H1 (cell line): Measurements from ENCODE around the gene POLR1G. TPM values are rescaled to one million over a fixed set of nuclear protein-coding genes. Genes with fewer than 3 reads are reported as not detected.

ENCODE experiments used
- CTCF ChIA-PET: fragments of 300-600 bp; sonication (Branson Sonifier 250); formaldehyde crosslinking; loops from one replicate; lab custom pipeline; 2021; ENCODE audit not compliant: partially characterized antibody; lab: Charles Lee
- POLR2A ChIA-PET: fragments of 300-600 bp; sonication (Branson Sonifier 250); formaldehyde crosslinking; loops from one replicate; lab custom pipeline; 2021; ENCODE audit warnings: inconsistent platforms; ENCODE audit not compliant: partially characterized antibody; lab: Charles Lee
- DNase-seq, 2 experiments: peaks; one replicate each; pipeline versions ENCODE4 v3.0.0 to v3.0.0-alpha.2; 2010 to 2022; ENCODE audit warnings: low spot score in 2 of 2, low read depth in 1 of 2, mixed read lengths in 1 of 2
- FAIRE-seq: peaks from 2 replicates; lab custom pipeline; 2011; peaks lifted over from hg19 to GRCh38; lab: Jason Lieb, UNC
- H2AFZ ChIP-seq: 2 replicates; pipeline ENCODE4 v1.8.1; 2012; ENCODE audit warnings: low read length, inconsistent platforms
- H2AK5ac ChIP-seq: 2 replicates; pipeline ENCODE4 v1.6.1; 2013; ENCODE audit warnings: low read depth, low read length
- H2BK120ac ChIP-seq: replicated peaks from 2 replicates; pipeline ENCODE3; 2013; ENCODE audit warnings: low read depth, low read length, inconsistent platforms
- H2BK12ac ChIP-seq: 2 replicates; pipeline ENCODE4 v1.6.1; 2013; ENCODE audit warnings: low read depth, low read length
- H2BK15ac ChIP-seq: 2 replicates; pipeline ENCODE4 v1.6.1; 2013; ENCODE audit warnings: low read length
- H2BK20ac ChIP-seq: 2 replicates; pipeline ENCODE4 v1.6.1; 2013; ENCODE audit warnings: low read length
- H2BK5ac ChIP-seq: 2 replicates; pipeline ENCODE4 v1.6.1; 2013; ENCODE audit warnings: low read depth, low read length
- H3K14ac ChIP-seq: 2 replicates; pipeline ENCODE4 v1.6.1; 2013; ENCODE audit warnings: inconsistent platforms; ENCODE audit not compliant: insufficient read length
- H3K18ac ChIP-seq: 2 replicates; pipeline ENCODE4 v1.6.1; 2013; ENCODE audit warnings: low read length; ENCODE audit errors: extremely low read depth
- H3K23ac ChIP-seq: 2 replicates; pipeline ENCODE4 v1.6.1; 2013; ENCODE audit warnings: inconsistent platforms; ENCODE audit not compliant: insufficient read length
- H3K23me2 ChIP-seq: 2 replicates; pipeline ENCODE4 v1.6.1; 2013; ENCODE audit warnings: low read depth, low read length
- H3K27ac ChIP-seq: 2 replicates; pipeline ENCODE4 v1.6.1; 2011; ENCODE audit warnings: low read depth, low read length, inconsistent platforms
- H3K27me3 ChIP-seq, 4 experiments: replicated peaks in 1 of 4; 1 replicate in 1 of 4; 2 replicates in 3 of 4; pipeline versions ENCODE4 v1.6.1 to v1.8.1; 2011 to 2013; ENCODE audit warnings: low read length in 3 of 4, mild to moderate bottlenecking in 3 of 4, inconsistent platforms in 2 of 4, mixed read lengths in 2 of 4, moderate library complexity in 1 of 4; ENCODE audit not compliant: control insufficient read depth in 3 of 4, insufficient read depth in 3 of 4; ENCODE audit errors: extremely low read depth in 1 of 4
- H3K36me3 ChIP-seq, 4 experiments: 2 replicates each; pipeline versions ENCODE4 v1.6.1 to v1.8.1; 2011 to 2013; ENCODE audit warnings: mild to moderate bottlenecking in 4 of 4, low read length in 3 of 4, moderate library complexity in 2 of 4, control low read depth in 1 of 4, inconsistent platforms in 1 of 4; ENCODE audit not compliant: insufficient read depth in 4 of 4, control insufficient read depth in 2 of 4
- H3K4ac ChIP-seq: replicated peaks from 2 replicates; pipeline ENCODE3; 2013; ENCODE audit warnings: low read length, low read depth, mixed read lengths, inconsistent platforms; ENCODE audit not compliant: insufficient read length
- H3K4me1 ChIP-seq, 4 experiments: replicated peaks in 1 of 4; 1 replicate in 1 of 4; 2 replicates in 3 of 4; pipeline versions ENCODE4 v1.6.1 to v1.8.1; 2011 to 2013; ENCODE audit warnings: low read length in 3 of 4, inconsistent platforms in 2 of 4, mixed read lengths in 1 of 4; ENCODE audit not compliant: insufficient read depth in 4 of 4, control insufficient read depth in 3 of 4
- H3K4me2 ChIP-seq, 2 experiments: 2 replicates each; pipeline versions ENCODE4 v1.6.1 to v1.8.1; 2011 to 2013; ENCODE audit warnings: low read depth in 2 of 2, low read length in 2 of 2, control low read depth in 1 of 2, inconsistent platforms in 1 of 2, mild to moderate bottlenecking in 1 of 2; ENCODE audit not compliant: insufficient read depth in 1 of 2
- H3K4me3 ChIP-seq, 4 experiments: fragments of 200-600, 300-600 bp in 1 of 4; sonication (generic), shearing (Covaris generic), sonication (Bioruptor Twin) in 1 of 4; 2 replicates each; pipeline versions ENCODE4 v1.5.1 to v1.8.1; 2011 to 2016; ENCODE audit warnings: low read length in 4 of 4, low read depth in 3 of 4, control low read depth in 2 of 4, inconsistent platforms in 2 of 4, mild to moderate bottlenecking in 2 of 4, mixed read lengths in 1 of 4, moderate library complexity in 1 of 4; ENCODE audit not compliant: insufficient read depth in 2 of 4; ENCODE audit errors: extremely low read depth in 1 of 4
- H3K56ac ChIP-seq: replicated peaks from 2 replicates; pipeline ENCODE3; 2013; ENCODE audit warnings: low read depth, mild to moderate bottlenecking, mixed read lengths, low read length, inconsistent platforms; ENCODE audit not compliant: insufficient read length
- H3K79me1 ChIP-seq: 2 replicates; pipeline ENCODE4 v1.6.1; 2013; ENCODE audit warnings: low read depth, low read length, control low read depth
- H3K79me2 ChIP-seq, 2 experiments: 2 replicates each; pipeline versions ENCODE4 v1.6.1 to v1.8.1; 2012 to 2013; ENCODE audit warnings: low read length in 2 of 2, mild to moderate bottlenecking in 2 of 2, inconsistent platforms in 1 of 2; ENCODE audit not compliant: insufficient read depth in 2 of 2, control insufficient read depth in 1 of 2
- H3K9ac ChIP-seq, 4 experiments: replicated peaks in 1 of 4; 1 replicate in 1 of 4; 2 replicates in 3 of 4; pipeline versions ENCODE4 v1.6.1 to v1.8.1; 2011 to 2013; ENCODE audit warnings: low read depth in 3 of 4, low read length in 3 of 4, control low read depth in 2 of 4, mild to moderate bottlenecking in 2 of 4, moderate library complexity in 2 of 4, inconsistent platforms in 1 of 4; ENCODE audit errors: extremely low read depth in 1 of 4
- H3K9me3 ChIP-seq, 2 experiments: 2 replicates each; pipeline versions ENCODE4 v1.6.1 to v1.8.1; 2012 to 2013; ENCODE audit warnings: mild to moderate bottlenecking in 2 of 2, moderate library complexity in 2 of 2, control low read depth in 1 of 2, inconsistent platforms in 1 of 2, low read depth in 1 of 2, low read length in 1 of 2, mixed read lengths in 1 of 2; ENCODE audit not compliant: insufficient read depth in 2 of 2
- H4K20me1 ChIP-seq, 2 experiments: replicated peaks in 1 of 2; 2 replicates each; pipeline versions ENCODE3 to v1.8.1; 2011 to 2013; ENCODE audit warnings: inconsistent platforms in 2 of 2, low read length in 2 of 2, mild to moderate bottlenecking in 1 of 2; ENCODE audit not compliant: insufficient read depth in 2 of 2, control insufficient read depth in 1 of 2
- H4K5ac ChIP-seq: 2 replicates; pipeline ENCODE4 v1.6.1; 2013; ENCODE audit warnings: low read length, low read depth, mixed read lengths, inconsistent platforms; ENCODE audit not compliant: insufficient read length
- H4K8ac ChIP-seq: 2 replicates; pipeline ENCODE4 v1.8.0; 2013; ENCODE audit warnings: mild to moderate bottlenecking, moderate library complexity, low read length, inconsistent platforms; ENCODE audit not compliant: insufficient read depth; ENCODE audit errors: extremely low read depth
- H4K91ac ChIP-seq: replicated peaks from 2 replicates; pipeline ENCODE3; 2013; ENCODE audit warnings: low read length, mixed read lengths, inconsistent platforms; ENCODE audit not compliant: insufficient read length
- CBX5 ChIP-seq: fragments of 300-800, 300-1000 bp; sonication (generic); IDR thresholded peaks from 2 replicates; pipeline ENCODE4 v1.7.1; 2016; ENCODE audit warnings: antibody characterized with exemption, low read length, low read depth
- EP300 ChIP-seq, 2 experiments: IDR thresholded peaks; 1 replicate in 1 of 2; 2 replicates in 1 of 2; pipeline ENCODE4 v1.6.1; 2011 to 2012; ENCODE audit warnings: low read depth in 2 of 2, low read length in 2 of 2, mild to moderate bottlenecking in 2 of 2, borderline replicate concordance in 1 of 2, inconsistent platforms in 1 of 2, moderate library complexity in 1 of 2
- MAFK ChIP-seq: IDR thresholded peaks from 2 replicates; pipeline ENCODE4 v1.6.1; 2012; ENCODE audit warnings: low read depth, mild to moderate bottlenecking, improper control_type of control experiment, low read length
- TAF7 ChIP-seq: optimal IDR thresholded peaks from 2 replicates; pipeline ENCODE3; 2011; ENCODE audit warnings: low read depth, mild to moderate bottlenecking, inconsistent platforms, low read length, moderate library complexity, borderline replicate concordance
- WGBS, 2 experiments: shearing (Covaris generic) in 1 of 2; methylation state at CpG; one replicate each; pipeline versions ENCODE4 v1.1.6 to v1.1.7; 2013 to 2015; ENCODE audit warnings: low lambda C conversion rate in 2 of 2, mixed read lengths in 2 of 2, inconsistent platforms in 1 of 2, low coverage in 1 of 2, missing lambda C conversion rate in 1 of 2; ENCODE audit not compliant: insufficient replicate concordance in 2 of 2, insufficient coverage in 1 of 2, insufficient read length in 1 of 2; ENCODE audit errors: extremely low coverage in 1 of 2, missing lambda C conversion rate in 1 of 2; 5-methylcytosine and 5-hydroxymethylcytosine counted together
- polyA plus RNA-seq, 7 experiments: library from polyadenylated mRNA; depleted of rRNA in 3 of 7; stranded (reverse) in 5 of 7; unstranded in 2 of 7; fragments of >200 nt in 5 of 7; fragments of 200-250 nt in 2 of 7; gene quantifications; 1 replicate in 5 of 7; 2 replicates in 1 of 7; 4 replicates in 1 of 7; pipeline versions ENCODE4 v1.2.1 to v1.2.3, GENCODE V29; 2011 to 2013; ENCODE audit warnings: missing spikeins in 2 of 7, mixed read lengths in 2 of 7
- total RNA-seq: library from RNA; stranded (reverse); fragmentation: NEBNext Ultra II Directional; extraction: Animal tissue kit (Norgen Biotek cat#: 25700); gene quantifications from 2 replicates; pipeline ENCODE4 v1.2.1, GENCODE V29; 2021

POLR1G gene
- total and polyA plus RNA-seq, 2 of the 8 experiments (the other 6 are each of a cell fraction or from before 2014, with no cell fraction given) = 16.8 to 34.8 TPM

DNA sequence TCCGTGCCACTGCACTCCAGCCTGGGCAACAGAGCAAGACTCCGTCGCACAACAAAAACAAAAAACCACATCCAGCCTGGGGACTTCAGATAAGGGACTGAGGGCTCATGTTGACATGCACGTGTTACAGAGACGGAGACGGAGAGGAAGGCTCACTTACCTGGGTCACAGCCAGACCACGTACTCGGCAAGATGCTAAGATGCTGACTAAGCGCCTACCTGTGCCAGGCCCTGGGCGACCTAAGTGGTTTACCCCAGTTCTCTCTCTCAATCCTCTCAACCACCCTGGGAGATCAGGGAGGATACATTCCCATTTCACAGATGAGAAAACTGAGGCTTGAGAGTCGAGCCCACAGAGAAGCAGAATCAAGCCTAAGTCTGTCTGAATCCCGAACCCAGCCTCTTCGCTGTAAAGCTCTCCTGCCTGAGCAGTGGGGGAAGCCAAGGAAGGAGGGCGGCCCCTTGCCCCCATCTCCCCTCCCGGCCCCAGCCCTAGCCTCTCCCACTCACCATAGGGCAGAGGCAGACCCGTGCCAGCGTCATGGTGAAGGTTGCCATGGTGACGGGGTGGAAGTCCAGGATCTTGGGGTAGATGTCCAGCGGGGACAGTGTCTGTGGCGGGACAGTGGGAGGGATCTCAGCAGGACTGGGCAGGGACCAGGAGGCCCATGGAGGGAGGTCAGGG lies 49.5 kb upstream of the POLR1G start:
- CTCF ChIA-PET = interaction anchor here (1.2 to 1.3 kb wide), 2 partner anchors 12 to 28 kb away, joined by 3 read pairs; no protein-coding TSS in a partner anchor
- TF ChIP-seq EP300 (IDR thresholded peaks at IDR 0.05; ENCODE audit: borderline replicate concordance in 1 of 2, low read depth in 2 of 2, low read length in 2 of 2) = no peak
- peak; percentile 9; the same call in 1 of the 2 replicates for TF ChIP-seq MAFK
- no peak for TF ChIP-seq CBX5
- TF ChIP-seq TAF7 = no peak
- TF ChIP-seq, all 59 proteins: peak for 1
- Histone ChIP-seq H2BK5ac (no peak overlapping the region), H2BK12ac (no peak overlapping the region), H3K4me1 (no peaks in the 10 kb centered on the region), H3K18ac (no peak overlapping the region), H3K9ac (no peak overlapping the region), H3K27me3 (no peaks in the 10 kb centered on the region), H3K23me2 (no peaks in the 10 kb centered on the region), H4K91ac (no peak overlapping the region), H3K9me3 (no peaks in the 10 kb centered on the region), H3K23ac (no peak overlapping the region), H3K36me3 (peaks cover 27 to 72% (median 56%) of the 10 kb centered on the region in 4 experiments), H3K79me1 (peaks cover 2% of the 10 kb centered on the region; the same call in 1 of the 2 replicates), H3K14ac (no peak overlapping the region), H2BK120ac (no peak overlapping the region), H4K8ac (no peak overlapping the region), H2BK15ac (no peak overlapping the region), H3K4me3 (no peak overlapping the region), H3K4me2 (no peak overlapping the region), H3K4ac (no peak overlapping the region), H4K20me1 (peaks cover 0 to 30% of the 10 kb centered on the region in 2 experiments), H2AK5ac (no peak overlapping the region), H3K56ac (no peak overlapping the region), H3K79me2 (no peaks in the 10 kb centered on the region), H2BK20ac (no peak overlapping the region), H4K5ac (no peak overlapping the region), H3K27ac (no peak overlapping the region), H2AFZ (no peak overlapping the region)
- POLR2A ChIA-PET = interaction anchor here (1.6 to 3.1 kb wide), 2 partner anchors 8 to 10 kb away, joined by 5 to 25 read pairs; no protein-coding TSS in a partner anchor
- no peak for DNase-seq
- WGBS, 2 experiments = 95% methylated on average over 17 of the region's 20 CpGs; no CpG with 5 or more reads in 1 of the 2 experiments
- FAIRE-seq = no peak
